ENCODE data around the gene ANKRD33B. TPM values are rescaled to one million over a fixed set of nuclear protein-coding genes. Genes with fewer than 3 reads are reported as not detected.

The ANKRD33B gene
- total RNA-seq, 1 donor from 2014 or later = 0.83 TPM

DNA sequence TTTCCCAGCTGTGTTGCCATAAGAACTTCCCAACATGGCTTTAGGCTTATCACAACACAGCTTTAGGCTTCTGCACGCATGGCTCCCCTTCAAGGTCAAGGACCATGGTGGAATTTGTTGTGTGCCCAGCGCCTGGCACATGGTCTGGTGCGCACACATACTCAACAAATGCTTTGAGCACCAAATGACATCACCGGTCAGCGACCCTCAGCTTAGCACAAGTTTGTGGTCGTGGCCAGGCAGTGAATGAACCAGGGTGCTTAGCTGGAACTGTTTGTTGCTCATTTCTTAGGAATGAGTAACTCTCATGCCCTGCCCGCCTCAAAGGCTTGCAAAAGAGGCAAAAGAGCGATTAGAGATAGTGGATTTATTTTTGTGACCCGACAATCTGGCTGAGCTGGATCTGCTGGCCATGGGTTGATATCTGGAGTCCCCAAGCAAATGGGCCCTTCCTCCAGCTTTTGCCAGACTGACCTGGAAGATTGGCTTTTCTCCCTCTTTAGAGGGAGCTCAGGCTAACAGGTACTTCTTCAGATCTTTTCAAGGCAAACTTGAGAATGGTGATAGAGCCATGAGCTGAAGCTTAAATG, 138.3 kb downstream of the ANKRD33B start:
- no peak for DNase-seq (ENCODE audit: extremely low spot score, unreplicated experiment)
- Mint-ChIP-seq H3K36me3 (ENCODE audit: unreplicated experiment) (peaks cover 2% of the 10 kb centered on the region), H3K27ac (ENCODE audit: unreplicated experiment) (peak overlapping the region; percentile 81), H3K4me1 (ENCODE audit: unreplicated experiment) (peaks cover 49% of the 10 kb centered on the region), H3K9me3 (ENCODE audit: unreplicated experiment) (no peaks in the 10 kb centered on the region), H3K27me3 (ENCODE audit: unreplicated experiment) (no peaks in the 10 kb centered on the region), H3K4me3 (ENCODE audit: unreplicated experiment) (no peak overlapping the region)
- no peak for TF ChIP-seq CTCF (IDR thresholded peaks at IDR 0.05)

DNA sequence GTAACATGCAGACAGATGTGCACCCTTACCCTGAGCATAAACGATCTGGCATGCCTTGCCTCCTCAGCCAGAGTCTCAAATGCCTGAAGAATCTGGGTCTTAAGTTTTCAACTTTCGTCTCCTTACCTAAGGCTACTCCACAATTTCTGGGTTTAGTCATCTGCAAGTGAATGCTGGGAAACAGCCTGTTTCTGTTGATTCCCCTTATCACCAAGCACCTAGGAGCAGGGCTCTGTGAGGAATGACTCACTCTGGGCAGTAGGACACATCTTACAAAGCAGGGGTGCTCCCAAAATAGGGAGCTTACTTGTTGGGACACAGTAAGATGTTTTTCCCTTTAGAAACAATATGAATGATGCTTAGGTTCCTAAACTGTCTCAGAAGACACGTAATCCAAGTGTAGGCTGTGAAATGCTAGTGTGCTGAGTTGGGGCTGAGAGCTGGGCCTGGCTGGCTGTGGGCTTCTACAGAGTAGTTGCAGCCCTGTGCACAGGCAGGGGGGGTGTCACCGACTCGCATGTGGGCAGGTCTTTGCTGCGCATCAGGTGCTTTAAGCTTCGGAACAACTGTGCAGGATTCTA, 139.1 kb downstream of the ANKRD33B start:
- Mint-ChIP-seq H3K4me3 (ENCODE audit: unreplicated experiment) (no peak overlapping the region), H3K9me3 (ENCODE audit: unreplicated experiment) (no peaks in the 10 kb centered on the region), H3K27me3 (ENCODE audit: unreplicated experiment) (no peaks in the 10 kb centered on the region), H3K36me3 (ENCODE audit: unreplicated experiment) (peaks cover 2% of the 10 kb centered on the region), H3K4me1 (ENCODE audit: unreplicated experiment) (peaks cover 49% of the 10 kb centered on the region), H3K27ac (ENCODE audit: unreplicated experiment) (peak overlapping the region; percentile 15)
- TF ChIP-seq CTCF (IDR thresholded peaks at IDR 0.05) = no peak
- no peak for DNase-seq (ENCODE audit: extremely low spot score, unreplicated experiment)

- no peak for DNase-seq (ENCODE audit: extremely low spot score, unreplicated experiment)
- no peaks in the 10 kb centered on the region for H3K9me3 Mint-ChIP-seq (ENCODE audit: unreplicated experiment)
- no peak for TF ChIP-seq CTCF (IDR thresholded peaks at IDR 0.05)
- H3K27ac Mint-ChIP-seq (ENCODE audit: unreplicated experiment) = no peak overlapping the region
- peaks cover 51% of the 10 kb centered on the region for H3K4me1 Mint-ChIP-seq (ENCODE audit: unreplicated experiment)
- H3K27me3 Mint-ChIP-seq (ENCODE audit: unreplicated experiment) = no peaks in the 10 kb centered on the region
- no peak overlapping the region for H3K4me3 Mint-ChIP-seq (ENCODE audit: unreplicated experiment)
- H3K36me3 Mint-ChIP-seq (ENCODE audit: unreplicated experiment) = peaks cover 2% of the 10 kb centered on the region
Measured at GRCh38 chr5:10703676-10704075, 139.8 kb downstream of the ANKRD33B start.

GRCh38 chr5:10704949-10705621, 141.2 kb downstream of the ANKRD33B start:
- peaks cover 40% of the 10 kb centered on the region for H3K4me1 Mint-ChIP-seq (ENCODE audit: unreplicated experiment)

More at GRCh38 chr5:10704949-10705621, 141.2 kb downstream of the ANKRD33B start:
- no peaks in the 10 kb centered on the region for H3K9me3 Mint-ChIP-seq (ENCODE audit: unreplicated experiment)
- no peak overlapping the region for H3K27ac Mint-ChIP-seq (ENCODE audit: unreplicated experiment)
- no peaks in the 10 kb centered on the region for H3K27me3 Mint-ChIP-seq (ENCODE audit: unreplicated experiment)
- no peak for DNase-seq (ENCODE audit: extremely low spot score, unreplicated experiment)
- no peak for TF ChIP-seq CTCF (IDR thresholded peaks at IDR 0.05)
- H3K36me3 Mint-ChIP-seq (ENCODE audit: unreplicated experiment) = peaks cover 2% of the 10 kb centered on the region
- no peak overlapping the region for H3K4me3 Mint-ChIP-seq (ENCODE audit: unreplicated experiment)

Data from osteocyte (in vitro differentiated cells).